AG09319 (cell line): Measurements from ENCODE around the gene SLC8A3.

ENCODE experiments used
- DNase-seq: peaks from one replicate; pipeline ENCODE4 v3.0.0-alpha.2; 2010; ENCODE audit warnings: low read depth; ENCODE audit errors: extremely low read depth
- CTCF ChIP-seq: IDR thresholded peaks from 2 replicates; pipeline ENCODE4 v1.5.1; 2011; ENCODE audit warnings: low read depth, mild to moderate bottlenecking, inconsistent platforms, low read length, moderate library complexity

SLC8A3 gene

GRCh38 chr14:70011098-70011497, 177.7 kb downstream of the SLC8A3 start:
- DNase-seq, result no peak
- no peak for TF ChIP-seq CTCF

DNA sequence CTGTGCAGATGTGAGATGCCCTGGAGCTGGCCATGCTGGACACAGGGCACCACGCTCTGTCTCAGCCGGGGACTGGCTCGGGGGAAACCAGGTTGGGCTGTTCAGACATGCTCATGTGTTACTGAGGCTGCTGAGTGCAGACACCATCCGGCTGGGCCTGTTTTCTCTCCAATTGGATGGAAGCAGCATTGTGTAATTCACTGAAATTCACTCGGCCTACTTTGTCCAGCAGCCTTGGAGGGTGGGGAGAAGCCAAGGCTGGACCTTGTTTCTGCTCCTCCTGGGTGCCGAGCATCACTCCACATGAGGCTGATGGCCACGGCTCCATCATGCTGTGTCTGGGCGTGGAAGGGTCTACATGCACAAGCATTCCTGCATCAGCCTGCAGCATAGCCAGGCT, 178.8 kb downstream of the SLC8A3 start:
- no peak for DNase-seq
- TF ChIP-seq CTCF, result no peak

DNA sequence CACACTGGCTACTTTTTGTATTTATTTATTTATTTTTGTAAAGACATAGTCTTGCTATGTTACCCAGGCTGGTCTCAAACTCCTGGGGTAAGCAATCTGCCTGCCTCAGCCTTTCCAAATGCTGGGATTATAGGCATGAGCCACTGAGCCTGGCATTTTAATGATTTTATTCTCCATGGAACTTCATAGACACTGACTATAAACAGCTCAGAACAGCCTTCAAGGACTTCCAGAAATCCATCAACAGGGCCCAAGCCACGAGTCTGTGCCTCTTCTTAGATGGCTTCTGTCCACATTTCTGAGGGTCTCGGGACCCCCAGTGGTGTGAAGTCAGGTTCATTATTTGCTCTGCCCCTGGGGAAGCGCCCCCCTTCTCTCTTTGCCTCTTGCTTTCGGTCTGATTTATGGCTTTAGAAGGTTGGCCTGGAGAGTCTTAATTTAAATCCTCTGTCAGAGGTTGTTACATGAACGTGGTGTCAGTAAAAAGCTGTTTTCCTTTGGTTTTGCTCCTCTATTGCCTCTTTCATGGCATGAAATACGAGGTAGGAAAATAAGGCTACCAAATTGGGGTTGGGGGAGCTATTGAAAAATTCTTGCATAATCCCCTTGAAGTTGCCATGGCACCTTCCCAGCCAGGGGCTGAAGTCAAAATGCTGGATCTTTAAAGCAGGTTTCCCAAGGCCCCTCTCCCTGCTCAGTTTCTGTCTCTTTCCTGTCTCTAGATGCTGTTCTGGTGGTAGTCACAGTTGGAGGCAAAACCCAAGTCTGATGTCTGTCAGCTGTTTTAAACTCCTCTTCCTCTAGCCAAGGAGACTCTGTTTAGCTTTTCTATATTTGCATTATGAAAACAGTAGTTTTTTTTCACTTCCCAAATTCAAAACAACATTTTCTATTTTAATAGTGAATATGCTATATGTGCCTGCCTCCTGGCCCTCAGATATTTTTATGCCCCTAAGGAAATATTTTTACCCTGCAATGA, 180.2 kb downstream of the SLC8A3 start:
- no peak for DNase-seq
- TF ChIP-seq CTCF, result no peak

- no peak for DNase-seq
- no peak for TF ChIP-seq CTCF
These were observed 182.1 kb downstream of the SLC8A3 start for GRCh38 chr14:70006699-70007098.

GRCh38 chr14:70005281-70005805, 183.4 kb downstream of the SLC8A3 start:
- DNase-seq, result no peak
- TF ChIP-seq CTCF, result no peak

GRCh38 chr14:70004791-70005190, 184.0 kb downstream of the SLC8A3 start:
- TF ChIP-seq CTCF, result no peak
- DNase-seq, result no peak
